HEK293 (cell line): ENCODE data around the gene STRIP1.

Experiments
- CTCF ChIA-PET: fragments of 350-600 bp; formaldehyde crosslinking; extraction: SDS; loops from one replicate; lab custom pipeline; 2021; ENCODE audit warnings: antibody characterized with exemption; lab: Yijun Ruan, JAX
- POLR2A ChIA-PET: fragments of 300-600 bp; formaldehyde crosslinking; extraction: SDS; loops from one replicate; lab custom pipeline; 2020; ENCODE audit warnings: antibody characterized with exemption, inconsistent platforms; lab: Yijun Ruan, JAX
- H3K27ac ChIP-seq: fragments of 200-500 bp; sonication (Bioruptor generic); 2 replicates; pipeline ENCODE4 v1.5.1; 2014; ENCODE audit warnings: low read depth, low read length, control low read depth, inconsistent platforms; ENCODE audit errors: extremely low read depth
- H3K36me3 ChIP-seq, 2 experiments: fragments of 200-500 bp in 1 of 2; sonication (Bioruptor generic) in 1 of 2; 1 replicate in 1 of 2; 2 replicates in 1 of 2; pipeline ENCODE4 v1.5.1; 2014 to 2017; ENCODE audit warnings: inconsistent platforms in 2 of 2, low read length in 2 of 2; ENCODE audit not compliant: control insufficient read depth in 2 of 2, insufficient read depth in 1 of 2
- H3K4me1 ChIP-seq: fragments of 200-500 bp; sonication (Bioruptor generic); 2 replicates; pipeline ENCODE4 v1.5.1; 2014; ENCODE audit warnings: mild to moderate bottlenecking, low read length, inconsistent platforms; ENCODE audit not compliant: control insufficient read depth, insufficient read depth
- H3K4me3 ChIP-seq: 2 replicates; pipeline ENCODE4 v1.5.1; 2011; ENCODE audit warnings: low read depth, mild to moderate bottlenecking, control low read depth, low read length, moderate library complexity
- H3K9me3 ChIP-seq: fragments of 200-500 bp; sonication (Bioruptor generic); 2 replicates; pipeline ENCODE4 v1.5.1; 2014; ENCODE audit warnings: low read depth, low read length, inconsistent platforms; ENCODE audit not compliant: control insufficient read depth, insufficient read depth
- GLIS1 ChIP-seq: fragments of 450-650 bp; formaldehyde crosslinking; IDR thresholded peaks from 2 replicates; pipeline ENCODE4 v1.5.1; 2016; ENCODE audit warnings: missing biosample characterization, missing genetic modification characterization
- HOXA7 ChIP-seq: sonication (generic); formaldehyde crosslinking; IDR thresholded peaks from 2 replicates; pipeline ENCODE4 v1.8.1; 2022; ENCODE audit warnings: missing genetic modification reagents, borderline replicate concordance
- KLF10 ChIP-seq: fragments of 450-650 bp; IDR thresholded peaks from 2 replicates; pipeline ENCODE4 v1.5.1; 2018; ENCODE audit warnings: missing biosample characterization, mild to moderate bottlenecking, missing genetic modification characterization
- MZF1 ChIP-seq: fragments of 450-650 bp; formaldehyde crosslinking; IDR thresholded peaks from 2 replicates; pipeline ENCODE4 v1.5.1; 2017; ENCODE audit warnings: missing biosample characterization, missing genetic modification characterization, borderline replicate concordance
- PBX3 ChIP-seq: sonication (generic); formaldehyde crosslinking; IDR thresholded peaks from 2 replicates; pipeline ENCODE4 v1.8.1; 2022; ENCODE audit warnings: mild to moderate bottlenecking, moderate library complexity, missing genetic modification reagents
- REPIN1 ChIP-seq: fragments of 450-650 bp; formaldehyde crosslinking; IDR thresholded peaks from 2 replicates; pipeline ENCODE4 v1.5.1; 2017; ENCODE audit warnings: missing biosample characterization, missing genetic modification characterization, low read depth
- SCRT1 ChIP-seq: fragments of 450-650 bp; formaldehyde crosslinking; IDR thresholded peaks from 2 replicates; pipeline ENCODE4 v1.5.1; 2016; ENCODE audit warnings: missing biosample characterization, missing genetic modification characterization, borderline replicate concordance
- ZBTB7A ChIP-seq: fragments of 450-650 bp; formaldehyde crosslinking; IDR thresholded peaks from 2 replicates; pipeline ENCODE4 v1.5.1; 2016; ENCODE audit warnings: low read depth, missing biosample characterization, missing genetic modification characterization
- ZFP37 ChIP-seq: fragments of 450-650 bp; formaldehyde crosslinking; IDR thresholded peaks from 2 replicates; pipeline ENCODE4 v1.5.1; 2016; ENCODE audit warnings: missing biosample characterization, missing genetic modification characterization
- ZFP41 ChIP-seq: fragments of 450-650 bp; formaldehyde crosslinking; IDR thresholded peaks from 2 replicates; pipeline ENCODE4 v1.5.1; 2016; ENCODE audit warnings: missing biosample characterization, missing genetic modification characterization, borderline replicate concordance
- ZIC2 ChIP-seq: fragments of 450-650 bp; formaldehyde crosslinking; IDR thresholded peaks from 2 replicates; pipeline ENCODE4 v1.5.1; 2016; ENCODE audit warnings: missing biosample characterization, missing genetic modification characterization
- ZNF138 ChIP-seq: fragments of 450-650 bp; formaldehyde crosslinking; IDR thresholded peaks from 2 replicates; pipeline ENCODE4 v1.5.1; 2016; ENCODE audit warnings: missing biosample characterization, missing genetic modification characterization, borderline replicate concordance
- ZNF146 ChIP-seq: fragments of 450-650 bp; formaldehyde crosslinking; IDR thresholded peaks from 2 replicates; pipeline ENCODE4 v1.5.1; 2016; ENCODE audit warnings: missing biosample characterization, missing genetic modification characterization
- ZNF157 ChIP-seq: fragments of 450-650 bp; formaldehyde crosslinking; IDR thresholded peaks from 2 replicates; pipeline ENCODE4 v1.5.1; 2016; ENCODE audit warnings: missing biosample characterization, missing genetic modification characterization
- ZNF214 ChIP-seq: fragments of 450-650 bp; formaldehyde crosslinking; IDR thresholded peaks from 2 replicates; pipeline ENCODE4 v1.5.1; 2017; ENCODE audit warnings: missing biosample characterization, mild to moderate bottlenecking, missing genetic modification characterization, borderline replicate concordance
- ZNF311 ChIP-seq: fragments of 450-650 bp; formaldehyde crosslinking; IDR thresholded peaks from 2 replicates; pipeline ENCODE4 v1.5.1; 2017; ENCODE audit warnings: missing biosample characterization, missing genetic modification characterization, borderline replicate concordance
- ZNF350 ChIP-seq: fragments of 450-650 bp; formaldehyde crosslinking; IDR thresholded peaks from 2 replicates; pipeline ENCODE4 v1.5.0; 2017; ENCODE audit warnings: missing biosample characterization, mild to moderate bottlenecking, missing genetic modification characterization
- ZNF391 ChIP-seq: fragments of 450-650 bp; formaldehyde crosslinking; IDR thresholded peaks from 2 replicates; pipeline ENCODE4 v1.5.1; 2016; ENCODE audit warnings: low read depth, missing biosample characterization, missing genetic modification characterization, borderline replicate concordance
- ZNF624 ChIP-seq: fragments of 450-650 bp; formaldehyde crosslinking; IDR thresholded peaks from 2 replicates; pipeline ENCODE4 v1.5.1; 2017; ENCODE audit warnings: missing biosample characterization, missing genetic modification characterization
- ZNF626 ChIP-seq: fragments of 450-650 bp; sonication (Bioruptor Pico); formaldehyde crosslinking; IDR thresholded peaks from 2 replicates; pipeline ENCODE4 v1.5.1; 2018; ENCODE audit warnings: missing biosample characterization, missing genetic modification characterization, inconsistent platforms
- ZNF830 ChIP-seq: fragments of 450-650 bp; IDR thresholded peaks from 2 replicates; pipeline ENCODE4 v1.5.0; 2018; ENCODE audit warnings: missing biosample characterization, missing genetic modification characterization, low read depth, mild to moderate bottlenecking, moderate library complexity
- ZSCAN16 ChIP-seq: fragments of 450-650 bp; formaldehyde crosslinking; IDR thresholded peaks from 2 replicates; pipeline ENCODE4 v1.5.1; 2016; ENCODE audit warnings: missing biosample characterization, missing genetic modification characterization
- TF ChIP-seq, protein P1 (sequence below): fragments of 450-650 bp; formaldehyde crosslinking; IDR thresholded peaks from 2 replicates; pipeline ENCODE4 v1.5.1; 2017; ENCODE audit warnings: missing biosample characterization, missing genetic modification characterization

The STRIP1 gene

GRCh38 chr1:110062612-110063011, 28.2 kb downstream of the STRIP1 start:
- POLR2A ChIA-PET, result no interaction called here
- no peaks in the 10 kb centered on the region for H3K9me3 ChIP-seq
- CTCF ChIA-PET, result interaction anchor here (0.6 to 5.5 kb wide), 5 partner anchors 11 to 143 kb away, joined by 3 to 48 read pairs (median 4); no protein-coding TSS in a partner anchor
- H3K4me3 ChIP-seq, result no peak overlapping the region
- TF ChIP-seq ZNF157 (tag by site-specific recombination), result no peak
- TF ChIP-seq GLIS1, result peak; percentile 59; the same call in 1 of the 2 replicates
- TF ChIP-seq, protein P1, sequence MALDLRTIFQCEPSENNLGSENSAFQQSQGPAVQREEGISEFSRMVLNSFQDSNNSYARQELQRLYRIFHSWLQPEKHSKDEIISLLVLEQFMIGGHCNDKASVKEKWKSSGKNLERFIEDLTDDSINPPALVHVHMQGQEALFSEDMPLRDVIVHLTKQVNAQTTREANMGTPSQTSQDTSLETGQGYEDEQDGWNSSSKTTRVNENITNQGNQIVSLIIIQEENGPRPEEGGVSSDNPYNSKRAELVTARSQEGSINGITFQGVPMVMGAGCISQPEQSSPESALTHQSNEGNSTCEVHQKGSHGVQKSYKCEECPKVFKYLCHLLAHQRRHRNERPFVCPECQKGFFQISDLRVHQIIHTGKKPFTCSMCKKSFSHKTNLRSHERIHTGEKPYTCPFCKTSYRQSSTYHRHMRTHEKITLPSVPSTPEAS (tag by site-specific recombination), result peak; percentile 48; the same call in 1 of the 2 replicates
- no peak for TF ChIP-seq MZF1 (tag by site-specific recombination)
- H3K4me1 ChIP-seq, result no peaks in the 10 kb centered on the region
- peaks cover 0 to 55% of the 10 kb centered on the region in 2 experiments; a peak in 1 of 3 replicates for H3K36me3 ChIP-seq
- no peak overlapping the region for H3K27ac ChIP-seq

- Histone ChIP-seq H3K9me3 (no peaks in the 10 kb centered on the region), H3K4me1 (no peaks in the 10 kb centered on the region), H3K4me3 (no peak overlapping the region), H3K36me3 (peaks cover 0 to 44% of the 10 kb centered on the region in 2 experiments; a peak in 1 of 3 replicates), H3K27ac (no peak overlapping the region)
- TF ChIP-seq ZNF311, result no peak
- TF ChIP-seq SCRT1 (tag by site-specific recombination), result no peak
- no peak for TF ChIP-seq ZNF138
- TF ChIP-seq KLF10 (tag by site-specific recombination), result no peak
- TF ChIP-seq ZNF214 (tag by site-specific recombination), result no peak
- TF ChIP-seq ZNF391 (tag by site-specific recombination), result no peak
- no peak for TF ChIP-seq PBX3 (CRISPR knock-in tag)
- no peak for TF ChIP-seq ZFP41 (tag by site-specific recombination)
- TF ChIP-seq MZF1 (tag by site-specific recombination), result no peak
- no peak for TF ChIP-seq ZNF146 (tag by site-specific recombination)
- no peak for TF ChIP-seq ZNF624 (tag by site-specific recombination)
- TF ChIP-seq ZSCAN16 (tag by site-specific recombination), result no peak
- no peak for TF ChIP-seq ZFP37
- TF ChIP-seq ZBTB7A (tag by site-specific recombination), result no peak
- TF ChIP-seq ZNF350 (tag by site-specific recombination), result no peak
- ChIA-PET POLR2A (no interaction called here), CTCF (interaction anchor here (1.5 to 5.5 kb wide), 3 partner anchors 12 to 42 kb away, joined by 3 to 48 read pairs (median 4); no protein-coding TSS in a partner anchor)
These were observed 29.4 kb downstream of the STRIP1 start for GRCh38 chr1:110063781-110064180.

- H3K36me3 ChIP-seq, result peaks cover 0 to 35% of the 10 kb centered on the region in 2 experiments; a peak in 1 of 3 replicates
- POLR2A ChIA-PET, result no interaction called here
- no peak overlapping the region for H3K4me3 ChIP-seq
- CTCF ChIA-PET, result interaction anchor here (0.6 to 5.5 kb wide), 6 partner anchors 11 to 288 kb away, joined by 3 to 48 read pairs (median 4); no protein-coding TSS in a partner anchor
- H3K4me1 ChIP-seq, result no peaks in the 10 kb centered on the region
- TF ChIP-seq ZNF626 (tag by site-specific recombination) (no peak), ZNF830 (tag by site-specific recombination) (no peak), HOXA7 (CRISPR knock-in tag) (no peak), ZIC2 (tag by site-specific recombination) (peak; percentile 94), REPIN1 (tag by site-specific recombination) (no peak)
- TF ChIP-seq, all 188 proteins: peak for 1
- Histone ChIP-seq H3K9me3 (no peaks in the 10 kb centered on the region), H3K27ac (no peak overlapping the region)
These were observed 30.3 kb downstream of the STRIP1 start for GRCh38 chr1:110064576-110065337.
